ENCODE data around the gene SOX1. TPM values are rescaled to one million over a fixed set of nuclear protein-coding genes. Genes with fewer than 3 reads are reported as not detected.

The SOX1 gene
- total RNA-seq, 1 donor: not detected

GRCh38 chr13:112113348-112113747 lies 46.4 kb downstream of the SOX1 start:
- Histone ChIP-seq H3K4me3 (ENCODE audit: insufficient read depth, low read length) (no peak overlapping the region), H3K36me3 (ENCODE audit: insufficient read depth, low read length) (no peaks in the 10 kb centered on the region), H3K79me2 (ENCODE audit: insufficient read depth, low read length) (no peaks in the 10 kb centered on the region), H3K27me3 (ENCODE audit: insufficient read depth, low read length) (no peaks in the 10 kb centered on the region), H3K27ac (ENCODE audit: low read depth, low read length) (no peak overlapping the region), H2AFZ (ENCODE audit: low read length) (no peak overlapping the region), H3K4me1 (ENCODE audit: insufficient read depth, low read length) (no peaks in the 10 kb centered on the region), H3K9me3 (ENCODE audit: low read depth, low read length) (no peaks in the 10 kb centered on the region), H4K20me1 (ENCODE audit: insufficient read depth, low read length) (no peaks in the 10 kb centered on the region), H3K4me2 (ENCODE audit: insufficient read depth, low read length) (no peak overlapping the region)
- no peak for TF ChIP-seq CTCF (IDR thresholded peaks at IDR 0.05; ENCODE audit: extremely low read depth, low read depth, low read length)
- DNase-seq (ENCODE audit: insufficient read length, low spot score, missing footprints): no peak

GRCh38 chr13:112113851-112114250 lies 46.9 kb downstream of the SOX1 start:
- Histone ChIP-seq H3K27me3 (ENCODE audit: insufficient read depth, low read length) (no peaks in the 10 kb centered on the region), H3K4me3 (ENCODE audit: insufficient read depth, low read length) (no peak overlapping the region), H3K9me3 (ENCODE audit: low read depth, low read length) (no peaks in the 10 kb centered on the region), H4K20me1 (ENCODE audit: insufficient read depth, low read length) (no peaks in the 10 kb centered on the region), H3K4me1 (ENCODE audit: insufficient read depth, low read length) (no peaks in the 10 kb centered on the region), H3K36me3 (ENCODE audit: insufficient read depth, low read length) (no peaks in the 10 kb centered on the region), H3K27ac (ENCODE audit: low read depth, low read length) (no peak overlapping the region), H3K4me2 (ENCODE audit: insufficient read depth, low read length) (no peak overlapping the region), H3K79me2 (ENCODE audit: insufficient read depth, low read length) (no peaks in the 10 kb centered on the region), H2AFZ (ENCODE audit: low read length) (no peak overlapping the region)
- no peak for DNase-seq (ENCODE audit: insufficient read length, low spot score, missing footprints)
- no peak for TF ChIP-seq CTCF (IDR thresholded peaks at IDR 0.05; ENCODE audit: extremely low read depth, low read depth, low read length)

GRCh38 chr13:112114391-112114790 lies 47.4 kb downstream of the SOX1 start:
- no peaks in the 10 kb centered on the region for H3K27me3 ChIP-seq (ENCODE audit: insufficient read depth, low read length)
- no peaks in the 10 kb centered on the region for H3K9me3 ChIP-seq (ENCODE audit: low read depth, low read length)
- DNase-seq (ENCODE audit: insufficient read length, low spot score, missing footprints): no peak
- H3K79me2 ChIP-seq (ENCODE audit: insufficient read depth, low read length): no peaks in the 10 kb centered on the region
- no peaks in the 10 kb centered on the region for H4K20me1 ChIP-seq (ENCODE audit: insufficient read depth, low read length)
- H3K4me2 ChIP-seq (ENCODE audit: insufficient read depth, low read length): no peak overlapping the region
- H3K36me3 ChIP-seq (ENCODE audit: insufficient read depth, low read length): no peaks in the 10 kb centered on the region
- H3K27ac ChIP-seq (ENCODE audit: low read depth, low read length): no peak overlapping the region
- no peak for TF ChIP-seq CTCF (IDR thresholded peaks at IDR 0.05; ENCODE audit: extremely low read depth, low read depth, low read length)
- no peak overlapping the region for H3K4me3 ChIP-seq (ENCODE audit: insufficient read depth, low read length)
- H3K4me1 ChIP-seq (ENCODE audit: insufficient read depth, low read length): no peaks in the 10 kb centered on the region
- H2AFZ ChIP-seq (ENCODE audit: low read length): no peak overlapping the region

- Histone ChIP-seq H3K4me2 (ENCODE audit: insufficient read depth, low read length) (no peak overlapping the region), H3K4me3 (ENCODE audit: insufficient read depth, low read length) (no peak overlapping the region), H3K27me3 (ENCODE audit: insufficient read depth, low read length) (no peaks in the 10 kb centered on the region), H4K20me1 (ENCODE audit: insufficient read depth, low read length) (no peaks in the 10 kb centered on the region), H3K4me1 (ENCODE audit: insufficient read depth, low read length) (no peaks in the 10 kb centered on the region), H3K27ac (ENCODE audit: low read depth, low read length) (no peak overlapping the region), H3K36me3 (ENCODE audit: insufficient read depth, low read length) (no peaks in the 10 kb centered on the region), H3K79me2 (ENCODE audit: insufficient read depth, low read length) (no peaks in the 10 kb centered on the region), H3K9me3 (ENCODE audit: low read depth, low read length) (no peaks in the 10 kb centered on the region), H2AFZ (ENCODE audit: low read length) (no peak overlapping the region)
- DNase-seq (ENCODE audit: insufficient read length, low spot score, missing footprints): no peak
- no peak for TF ChIP-seq CTCF (IDR thresholded peaks at IDR 0.05; ENCODE audit: extremely low read depth, low read depth, low read length)
Observed at GRCh38 chr13:112115403-112116091, 48.6 kb downstream of the SOX1 start.

Measured in osteoblast (primary cell).